NCI-H128 (cell line): ENCODE results near the gene MAP4K2.

Experiments
- DNase-seq: peaks from one replicate; lab custom pipeline; 2025; ENCODE audit not compliant: unreplicated experiment; lab: John Stamatoyannopoulos, UW

The MAP4K2 gene

DNA sequence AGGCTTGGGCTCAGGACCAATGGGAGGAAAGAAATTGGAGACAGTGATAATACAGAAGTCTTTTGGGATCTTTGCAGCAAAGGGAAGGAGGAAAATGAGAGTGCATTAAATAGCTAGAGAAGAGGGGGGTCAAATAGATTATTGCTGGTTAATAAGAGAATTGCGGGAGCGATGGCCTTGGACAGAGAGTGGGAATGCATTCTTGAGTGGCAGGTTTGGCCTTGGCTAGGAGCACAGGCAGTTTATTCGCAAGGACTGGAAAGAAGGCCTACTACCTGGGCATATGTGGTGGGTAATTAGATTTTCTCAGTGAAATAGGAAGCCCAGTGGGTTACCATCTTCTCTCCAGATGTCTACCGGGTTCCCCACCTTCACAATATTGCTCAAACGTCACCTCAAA lies 10.8 kb upstream of the MAP4K2 start:
- DNase-seq = no peak

DNA sequence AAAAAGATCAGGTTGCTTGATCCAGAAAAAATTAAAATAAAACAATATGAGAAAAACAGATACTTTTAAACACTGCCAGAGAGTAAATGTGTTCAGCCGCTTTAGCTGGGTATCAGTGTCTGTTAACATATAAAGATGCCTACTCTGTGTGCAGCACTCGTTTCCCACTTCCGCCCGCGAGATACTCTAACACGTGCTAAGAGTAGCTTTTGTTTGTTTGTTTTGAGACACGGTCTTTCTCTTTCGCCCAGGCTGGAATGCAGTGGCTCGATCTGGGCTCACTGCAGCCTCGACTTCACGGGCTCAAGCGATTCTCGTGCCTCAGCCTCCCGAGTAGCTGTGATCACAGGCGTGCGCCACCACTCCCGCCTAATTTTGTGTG lies 7.9 kb upstream of the MAP4K2 start:
- no peak for DNase-seq

DNA sequence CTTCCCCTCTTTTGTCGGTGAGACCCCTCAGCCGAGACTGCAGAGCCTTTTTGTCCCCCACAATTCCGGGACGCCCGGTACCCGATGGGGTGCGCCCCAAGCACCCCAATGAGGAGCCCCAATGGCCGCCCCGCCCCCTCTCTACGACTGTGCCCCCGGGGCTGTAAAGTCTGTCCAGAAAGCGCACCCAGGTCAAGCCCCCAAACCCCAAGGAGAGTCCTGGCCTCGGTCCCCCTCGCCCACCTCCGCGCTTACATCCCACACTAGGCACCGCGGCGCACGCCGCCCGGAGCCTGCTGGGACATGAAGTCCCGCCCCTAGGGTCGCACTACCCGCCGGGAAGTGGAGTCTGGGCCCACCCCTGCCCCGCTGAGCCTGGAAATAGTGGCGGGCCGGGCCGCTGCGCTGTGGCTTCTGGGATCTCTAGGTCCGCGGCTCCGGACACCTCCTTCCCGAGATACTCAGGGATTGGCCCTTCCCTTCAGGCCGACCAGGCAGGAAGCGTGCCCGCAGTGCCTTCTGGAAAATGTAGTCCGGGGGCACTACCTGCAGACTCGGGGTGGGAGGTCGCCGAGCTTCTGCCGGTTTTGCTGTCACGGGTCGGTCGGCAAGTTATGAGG lies 7.4 kb upstream of the MAP4K2 start, which contains the start of gene MEN1:
MEN1 (minus strand) TSS at position 281 of the 620 bp plus-strand sequence. CDS start 442 bp downstream, outside the sequence.
- peak; percentile 97 for DNase-seq

DNA sequence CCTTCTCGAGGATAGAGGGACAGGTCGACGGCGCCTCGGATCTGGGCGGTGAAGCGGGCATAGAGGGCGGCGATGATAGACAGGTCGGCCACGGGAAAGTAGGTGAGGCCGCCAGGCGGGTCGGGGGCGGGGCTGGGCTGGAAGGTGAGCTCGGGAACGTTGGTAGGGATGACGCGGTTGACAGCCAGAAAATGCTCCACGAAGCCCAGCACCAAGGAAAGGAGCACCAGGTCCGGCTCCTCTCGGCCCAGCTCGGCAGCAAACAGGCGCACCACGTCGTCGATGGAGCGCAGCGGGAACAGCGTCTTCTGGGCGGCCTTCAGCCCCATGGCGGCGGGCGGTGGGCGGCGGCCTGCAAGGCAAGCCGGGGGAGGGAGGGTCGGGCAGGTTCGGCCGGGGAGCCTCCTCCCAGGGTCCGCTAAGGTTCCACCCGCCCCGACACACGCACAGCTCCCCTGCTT lies 6.8 kb upstream of the MAP4K2 start:
- no peak for DNase-seq

DNA sequence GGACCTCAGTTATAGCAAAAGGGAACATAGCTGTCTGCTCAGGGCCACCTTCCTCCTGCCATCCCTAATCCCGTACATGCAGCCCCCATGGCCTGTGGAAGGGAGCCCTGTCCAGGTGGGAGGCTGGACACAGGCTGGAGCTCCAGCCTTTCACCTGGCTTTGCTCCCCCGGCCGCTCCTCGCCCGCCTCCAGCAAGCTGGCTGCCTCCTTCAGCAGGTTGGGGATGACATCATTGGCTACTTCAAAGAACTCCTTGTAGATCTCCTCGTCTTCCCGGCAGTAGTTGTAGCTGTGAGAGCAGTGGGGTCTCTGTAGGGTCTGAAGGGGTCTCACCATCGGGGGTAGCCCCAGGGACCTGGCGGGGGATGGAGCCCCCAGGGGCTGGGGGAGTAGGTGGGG lies 2.5 kb upstream of the MAP4K2 start:
- DNase-seq = no peak

DNA sequence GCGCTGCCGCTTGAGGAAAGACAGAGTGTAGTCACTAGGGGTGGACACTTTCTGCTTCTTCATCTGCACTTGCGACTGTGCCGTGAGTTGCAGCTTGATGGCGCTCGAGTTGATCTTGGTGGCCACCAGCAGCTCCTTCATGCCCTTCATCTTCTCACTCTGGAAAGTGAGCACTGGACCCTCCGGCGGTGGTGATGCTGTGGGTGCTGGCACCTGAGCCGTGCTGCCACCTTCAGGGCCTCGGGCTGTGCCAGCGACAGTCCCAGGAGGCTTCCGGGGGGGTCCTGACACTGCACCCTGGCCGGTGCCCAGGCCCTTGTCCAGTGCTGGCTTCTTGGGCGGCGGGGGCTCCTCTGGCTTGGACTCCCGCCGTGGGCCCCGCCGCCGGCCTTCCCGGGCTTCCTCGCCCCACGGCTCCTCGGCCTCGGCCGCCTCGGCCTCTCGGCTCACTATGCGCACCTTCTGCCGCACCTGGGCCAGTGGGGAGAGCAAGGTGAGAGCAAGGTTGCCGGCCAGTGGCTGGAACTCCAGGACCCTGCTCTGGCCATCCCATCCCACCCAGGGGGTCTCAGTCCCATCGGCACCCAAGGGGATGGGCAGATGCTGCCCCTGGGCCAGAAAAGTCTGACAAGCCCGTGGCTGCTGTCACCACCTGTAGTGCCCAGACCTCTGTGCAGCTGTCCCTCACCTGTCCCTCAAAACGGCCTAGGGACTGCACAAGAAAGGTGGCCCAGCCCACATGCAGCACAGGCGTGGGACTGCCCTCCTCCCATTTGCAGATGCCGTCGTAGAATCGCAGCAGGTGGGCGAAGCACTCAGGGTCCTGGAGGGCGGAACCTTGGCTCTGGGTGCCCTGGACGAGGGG lies 1.6 kb upstream of the MAP4K2 start:
- no peak for DNase-seq

DNA sequence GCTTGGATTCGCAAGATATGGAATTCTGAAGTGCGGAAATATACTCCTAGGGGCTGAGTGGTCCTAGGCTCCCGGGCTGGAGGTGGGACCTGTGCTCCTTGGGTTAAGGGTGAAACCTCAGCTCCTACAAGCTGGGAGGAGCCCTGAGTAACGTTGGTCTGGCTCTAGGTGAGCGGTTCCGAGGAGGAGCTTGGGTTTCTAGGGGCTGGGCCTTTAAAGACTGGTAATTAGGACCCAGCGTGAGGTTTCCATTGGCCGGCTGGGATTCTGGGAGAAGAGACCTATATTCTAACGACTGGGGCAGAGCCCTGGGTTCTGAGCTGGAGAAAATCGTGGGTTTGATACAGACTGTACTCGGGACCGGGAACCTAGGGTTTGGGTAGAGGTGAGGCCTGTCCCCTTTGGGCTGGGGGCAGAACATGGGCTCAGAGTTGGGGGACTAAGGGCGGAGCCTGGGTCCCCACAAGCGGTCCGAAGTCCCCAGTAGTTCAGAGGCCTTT lies 882 bp upstream of the MAP4K2 start:
- no peak for DNase-seq

DNA sequence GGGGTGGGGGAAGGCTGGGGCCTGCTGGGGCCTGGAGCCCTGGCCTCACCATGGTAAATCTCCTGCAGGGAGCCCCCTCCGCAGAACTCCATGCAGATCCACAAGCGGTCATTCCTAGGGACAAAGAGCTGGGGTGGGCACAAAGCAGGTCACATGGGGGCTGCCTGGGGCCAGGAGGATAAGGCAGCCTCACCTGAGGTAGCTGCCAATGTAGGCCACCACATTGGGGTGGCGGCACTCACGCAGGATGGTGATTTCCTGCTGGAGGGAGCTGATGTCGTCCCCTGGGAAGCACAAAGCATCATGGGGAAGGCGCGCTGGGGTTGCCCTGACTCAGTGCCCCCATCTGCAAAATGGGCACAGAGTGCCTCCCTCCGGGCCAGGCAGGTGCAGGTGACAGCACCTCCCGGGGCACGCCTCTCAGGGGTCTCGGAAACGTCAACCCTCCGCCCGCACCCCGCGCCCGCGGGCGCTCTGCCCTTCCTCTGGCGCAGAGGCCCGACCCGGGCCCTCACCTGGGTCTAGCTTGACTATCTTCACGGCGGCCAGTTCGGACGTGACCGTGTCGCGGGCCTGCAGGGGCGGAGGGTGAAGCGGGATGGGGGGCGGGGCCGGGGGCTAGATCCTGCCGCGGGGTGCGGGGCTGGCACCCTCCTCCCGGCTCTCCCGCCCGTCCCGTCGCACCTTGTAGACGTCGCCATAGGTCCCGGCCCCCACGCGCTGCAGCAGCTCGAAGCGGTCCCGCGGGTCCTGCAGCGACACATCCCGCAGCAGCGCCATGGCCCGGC lies 450 bp downstream of the MAP4K2 start:
- no peak for DNase-seq

DNA sequence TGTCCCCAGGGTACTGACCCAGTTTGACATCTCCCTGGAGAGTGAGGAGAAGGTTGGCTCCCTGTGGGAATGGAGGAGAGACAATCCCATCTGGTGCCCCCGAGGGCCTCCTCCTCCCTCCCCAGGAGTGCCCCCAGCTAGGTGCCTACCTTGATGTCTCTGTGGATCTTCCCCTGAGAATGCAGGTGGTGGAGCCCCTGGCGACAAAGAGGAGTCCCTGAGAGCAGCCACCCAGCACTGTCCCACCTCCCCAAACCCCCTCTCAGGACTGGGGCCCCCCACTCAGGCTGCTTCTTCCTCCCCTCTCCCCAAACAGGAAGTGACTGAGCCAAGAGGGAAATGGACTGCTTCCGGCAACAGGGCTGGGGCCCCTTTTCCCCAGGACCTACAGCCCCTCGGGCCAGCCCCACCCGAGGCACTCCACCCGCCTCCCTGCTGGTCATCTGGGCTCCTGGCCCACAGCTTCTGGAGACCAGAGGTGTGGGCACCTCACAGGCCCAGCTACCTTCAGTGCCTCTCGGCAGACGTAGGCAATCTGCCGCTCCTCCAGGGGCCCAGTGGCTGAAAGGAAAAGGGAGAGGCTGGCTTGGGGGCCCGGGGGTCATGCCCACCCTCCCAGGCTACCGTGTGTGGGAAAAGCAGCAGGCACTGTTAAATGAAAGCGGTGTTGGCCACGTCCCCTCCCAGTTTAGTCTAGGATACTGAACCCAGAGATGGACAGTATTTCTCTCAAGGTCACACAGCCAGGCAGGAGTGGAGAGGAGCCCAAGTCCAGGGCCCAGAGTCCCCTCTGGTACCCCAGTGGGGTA lies 1.2 kb downstream of the MAP4K2 start:
- no peak for DNase-seq

DNA sequence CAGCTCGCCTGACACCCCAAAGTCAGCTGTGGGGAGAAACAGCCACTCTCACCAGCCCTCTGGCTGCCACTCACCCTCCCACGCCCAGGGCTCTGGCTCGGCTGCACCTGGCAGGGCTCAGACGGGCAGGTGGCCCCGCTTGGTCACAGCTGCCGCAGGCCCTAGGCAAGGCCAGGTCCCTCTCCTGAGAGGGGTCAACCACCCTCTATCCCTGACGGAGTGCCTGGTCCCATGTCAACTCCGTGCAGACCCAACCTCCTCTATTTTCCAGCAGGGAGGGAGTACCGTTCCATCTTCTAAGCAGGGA lies 1.9 kb downstream of the MAP4K2 start:
- DNase-seq = no peak

DNA sequence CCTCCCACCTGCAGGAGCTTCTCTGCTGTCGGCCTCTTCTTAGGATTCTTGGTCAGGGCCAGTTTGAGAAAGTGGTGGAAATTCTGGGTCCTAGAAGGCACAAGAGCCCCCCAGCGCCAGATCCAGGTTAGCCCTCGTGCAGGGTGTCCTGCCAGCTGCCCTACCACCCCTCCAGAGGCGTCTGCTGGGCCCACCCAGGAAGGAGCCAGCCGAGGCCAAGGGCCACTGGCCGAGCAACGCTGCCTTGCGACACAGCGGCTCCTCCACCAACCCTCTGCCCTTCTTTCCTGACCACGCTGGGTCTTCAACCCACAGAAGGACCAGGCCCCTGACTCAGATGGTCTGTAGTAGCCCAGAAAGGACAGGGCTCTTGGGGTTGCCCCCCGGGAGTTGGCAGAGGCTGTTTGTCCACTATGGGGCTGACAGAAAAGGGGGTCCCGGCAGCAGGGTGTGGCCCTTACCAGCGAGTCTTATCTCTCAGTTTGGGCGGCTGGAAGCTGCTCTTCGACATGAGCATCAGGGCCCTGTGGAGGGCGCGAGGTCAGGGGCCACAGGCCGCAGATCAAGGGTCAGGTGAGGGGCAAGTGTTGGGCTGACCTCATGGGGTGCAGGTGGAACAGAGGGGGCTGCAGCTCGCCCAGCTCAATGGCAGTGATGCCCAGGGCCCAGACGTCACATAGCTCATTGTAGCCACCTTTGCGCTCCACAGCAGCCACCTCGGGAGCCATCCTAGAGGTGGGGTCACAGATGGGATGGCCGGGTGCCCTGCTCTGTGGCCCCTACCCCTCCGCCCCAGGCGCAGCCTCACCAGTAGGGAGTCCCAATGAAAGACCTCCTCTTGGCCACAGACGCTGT lies 2.5 kb downstream of the MAP4K2 start:
- no peak for DNase-seq

DNA sequence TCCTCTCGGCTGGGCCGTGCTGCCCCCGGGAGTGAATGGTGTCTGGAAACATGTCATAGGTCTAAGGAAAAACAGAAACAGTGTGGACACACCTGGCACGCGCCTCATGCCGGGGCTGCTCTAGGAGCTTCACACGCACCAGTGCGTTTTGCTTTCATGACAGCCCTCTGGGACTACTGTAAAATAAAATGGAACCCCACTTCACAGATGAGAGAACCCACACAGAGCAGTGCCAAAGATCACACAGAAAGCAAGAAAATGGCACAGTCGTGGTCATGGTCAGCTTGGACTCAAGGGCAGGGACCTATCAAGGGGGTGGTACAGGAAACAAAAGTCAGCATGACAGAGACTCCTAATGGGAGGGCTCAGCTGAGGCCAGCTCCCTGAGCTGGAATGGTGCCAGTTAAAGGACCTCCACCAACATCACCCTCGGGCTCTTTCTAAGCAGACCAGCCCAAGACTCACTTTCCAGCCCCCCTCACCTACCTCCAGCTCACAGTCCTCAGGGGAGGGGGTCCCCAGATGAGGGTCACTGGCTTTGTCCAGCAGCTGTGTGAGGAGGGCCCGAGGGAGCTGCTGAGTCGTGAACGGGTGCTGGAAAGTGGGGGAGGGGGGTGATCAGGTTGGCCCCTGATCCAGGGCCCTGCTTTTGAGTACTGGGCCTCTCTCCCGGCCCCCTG lies 3.3 kb downstream of the MAP4K2 start:
- DNase-seq = no peak

DNA sequence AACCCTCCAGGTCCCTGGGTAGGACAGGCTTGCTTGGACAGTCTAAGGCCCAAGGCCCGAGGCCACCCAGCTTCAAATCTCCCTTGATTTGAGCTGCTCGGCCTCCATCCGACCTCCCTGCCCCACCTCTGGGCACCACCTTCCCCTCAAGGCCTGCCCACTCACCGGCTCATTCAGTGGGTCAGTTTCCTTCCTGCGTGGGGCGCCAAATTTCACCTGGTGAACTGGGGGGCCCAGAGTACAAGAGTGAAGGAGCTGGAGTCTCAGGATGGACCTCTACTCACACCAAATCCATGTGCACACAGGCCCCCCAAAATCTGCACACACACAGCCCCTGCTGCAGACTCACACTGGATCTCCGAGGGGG lies 3.8 kb downstream of the MAP4K2 start:
- DNase-seq = no peak

DNA sequence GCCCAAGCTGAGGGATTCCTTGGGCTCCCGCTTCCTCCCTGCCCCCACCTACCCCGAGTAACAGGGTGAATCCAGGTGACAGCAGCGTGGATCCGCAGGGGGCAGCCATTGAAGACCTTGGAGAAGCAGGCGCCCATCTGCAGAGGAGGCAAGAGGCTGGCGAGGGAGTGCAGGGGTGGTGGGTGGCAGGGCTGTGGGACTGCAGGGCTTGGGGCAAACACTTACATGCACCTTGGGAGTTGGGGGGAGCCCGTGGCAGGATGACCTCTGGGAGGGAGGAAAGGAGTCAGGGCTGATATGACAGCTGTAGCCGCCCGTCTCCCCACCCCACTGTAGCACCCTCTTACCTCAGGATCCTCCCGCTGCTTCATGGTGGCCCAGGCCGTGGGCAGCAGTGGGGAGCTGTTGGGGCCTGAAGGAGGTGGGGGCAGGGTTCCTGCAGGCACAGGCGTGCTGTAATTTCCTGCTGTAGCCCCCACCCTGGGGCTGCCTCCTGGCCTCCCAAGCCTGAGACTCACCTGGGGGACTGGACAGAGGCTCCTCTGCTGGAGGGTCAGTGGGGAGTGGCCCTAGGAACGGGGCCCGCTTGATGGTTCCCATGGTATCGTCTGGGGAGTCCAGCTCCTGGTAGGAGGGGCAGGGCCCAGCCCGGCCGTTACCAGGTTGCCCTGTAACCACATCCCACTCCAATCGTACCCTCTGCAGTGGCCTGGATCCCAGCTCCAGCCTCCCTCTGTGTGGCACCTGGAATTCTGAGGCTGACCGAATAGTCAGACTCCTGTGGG lies 6.1 kb downstream of the MAP4K2 start:
- DNase-seq = no peak

DNA sequence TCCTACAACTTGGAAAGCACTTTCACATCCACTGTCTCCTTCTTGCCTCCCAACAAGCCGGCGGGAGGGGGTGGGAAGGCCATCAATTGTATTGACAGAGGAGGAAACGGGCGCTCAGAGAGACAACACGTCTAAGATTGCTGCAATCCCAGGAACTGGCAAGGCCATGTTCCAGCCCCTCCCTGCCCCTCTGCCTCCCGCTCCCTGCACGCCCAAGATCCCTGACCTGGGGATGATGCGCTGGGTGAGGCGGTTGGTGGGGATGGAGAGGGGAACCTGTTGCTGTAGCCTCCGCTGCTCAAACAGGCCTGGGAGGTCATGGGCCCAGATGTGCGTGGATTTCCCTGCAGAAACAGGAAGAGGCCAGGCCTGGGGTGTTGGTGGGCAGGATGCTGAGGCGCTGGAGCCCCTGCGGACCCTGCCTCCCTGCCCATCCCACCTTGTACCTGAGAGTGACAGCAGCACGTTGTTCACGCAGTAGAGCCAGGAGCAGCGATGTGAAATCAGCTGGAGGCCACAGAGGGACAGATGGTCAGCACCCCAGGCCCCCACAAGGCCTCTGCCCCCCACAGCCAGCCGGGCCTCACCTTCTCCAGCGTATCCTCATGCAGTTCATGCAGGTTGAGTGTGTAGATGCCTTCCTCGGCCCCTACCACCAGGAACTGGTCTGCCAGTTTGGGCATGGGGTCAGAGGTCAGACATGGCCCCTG lies 6.8 kb downstream of the MAP4K2 start:
- DNase-seq = no peak

DNA sequence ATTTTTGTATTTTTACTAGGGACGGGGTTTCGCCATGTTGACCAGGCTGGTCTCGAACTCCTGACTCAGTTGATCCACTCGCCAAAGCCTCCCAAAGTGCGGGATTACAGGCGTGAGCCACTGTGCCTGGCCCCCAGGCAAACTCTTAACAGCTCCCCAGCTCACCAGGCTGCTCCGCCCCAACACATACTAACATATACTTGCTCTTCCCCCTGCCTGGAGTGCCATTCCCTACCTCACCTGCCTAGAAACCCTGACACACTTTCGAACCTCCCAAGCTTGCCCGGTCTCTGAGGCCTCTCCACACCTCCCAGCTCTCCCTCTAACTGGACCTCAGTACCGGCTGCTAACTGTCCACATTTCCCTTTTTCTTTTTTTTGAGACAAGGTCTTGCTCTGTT lies 8.5 kb downstream of the MAP4K2 start:
- DNase-seq = no peak

DNA sequence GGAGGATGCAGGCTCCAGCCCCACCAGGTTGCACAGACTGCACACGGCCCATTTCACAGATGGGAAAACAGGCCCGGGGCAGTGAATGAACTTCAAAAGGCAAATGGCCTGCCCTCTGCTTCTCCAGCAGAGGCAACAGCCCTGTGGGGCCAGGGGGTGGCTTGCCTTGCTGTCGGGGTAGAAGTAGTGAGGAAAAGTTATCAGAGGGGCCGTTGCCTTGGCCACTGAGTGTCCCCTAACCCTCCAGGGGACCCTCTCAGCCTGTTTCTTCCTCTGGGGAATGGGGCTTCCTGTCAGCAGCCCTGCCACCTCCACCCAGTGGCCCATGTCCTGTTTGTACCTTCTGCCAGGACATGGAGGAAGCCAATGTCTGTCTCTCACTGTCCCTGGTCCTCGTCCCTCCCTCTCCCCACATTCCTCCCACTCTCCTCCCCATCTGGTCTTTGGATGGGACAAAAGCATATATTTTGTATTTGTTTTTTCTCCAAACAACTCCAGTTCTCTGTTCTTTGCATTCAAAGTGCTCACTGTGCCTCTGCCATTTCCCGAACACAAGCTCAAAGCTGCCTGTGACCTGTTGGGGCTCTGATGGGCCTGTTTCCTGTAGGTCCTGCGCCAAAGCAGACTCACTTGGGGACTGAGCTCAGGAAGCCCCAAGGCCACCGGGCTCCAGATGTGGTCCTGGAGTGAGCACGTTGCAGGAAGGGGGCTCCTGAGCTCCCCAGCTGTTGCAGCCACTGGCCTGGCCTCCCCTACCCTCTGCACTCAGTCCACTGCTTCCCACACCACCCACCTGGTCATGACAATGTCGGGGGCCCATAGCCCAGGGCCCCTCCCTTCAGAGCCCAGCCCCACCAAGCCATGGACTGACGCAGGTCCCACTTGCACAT lies 9.5 kb downstream of the MAP4K2 start:
- DNase-seq = no peak
